ENCODE results near the gene DMC1. TPM values are rescaled to one million over a fixed set of nuclear protein-coding genes. Genes with fewer than 3 reads are reported as not detected.
"Not testable (repeated sequence)": the region's sequence is repeated elsewhere in the genome, so short reads cannot be mapped to it uniquely, and the experiment has no call there.

Gene DMC1
- total and polyA plus RNA-seq, 4 donors = 0.24 to 2.7 (median 1.8) TPM

GRCh38 chr22:38607680-38608079 lies 37.7 kb upstream of the DMC1 start:
- TF ChIP-seq, protein P1, sequence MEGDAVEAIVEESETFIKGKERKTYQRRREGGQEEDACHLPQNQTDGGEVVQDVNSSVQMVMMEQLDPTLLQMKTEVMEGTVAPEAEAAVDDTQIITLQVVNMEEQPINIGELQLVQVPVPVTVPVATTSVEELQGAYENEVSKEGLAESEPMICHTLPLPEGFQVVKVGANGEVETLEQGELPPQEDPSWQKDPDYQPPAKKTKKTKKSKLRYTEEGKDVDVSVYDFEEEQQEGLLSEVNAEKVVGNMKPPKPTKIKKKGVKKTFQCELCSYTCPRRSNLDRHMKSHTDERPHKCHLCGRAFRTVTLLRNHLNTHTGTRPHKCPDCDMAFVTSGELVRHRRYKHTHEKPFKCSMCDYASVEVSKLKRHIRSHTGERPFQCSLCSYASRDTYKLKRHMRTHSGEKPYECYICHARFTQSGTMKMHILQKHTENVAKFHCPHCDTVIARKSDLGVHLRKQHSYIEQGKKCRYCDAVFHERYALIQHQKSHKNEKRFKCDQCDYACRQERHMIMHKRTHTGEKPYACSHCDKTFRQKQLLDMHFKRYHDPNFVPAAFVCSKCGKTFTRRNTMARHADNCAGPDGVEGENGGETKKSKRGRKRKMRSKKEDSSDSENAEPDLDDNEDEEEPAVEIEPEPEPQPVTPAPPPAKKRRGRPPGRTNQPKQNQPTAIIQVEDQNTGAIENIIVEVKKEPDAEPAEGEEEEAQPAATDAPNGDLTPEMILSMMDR (IDR thresholded peaks at IDR 0.05; ENCODE audit: control extremely low read depth, extremely low read depth) = no peak
- H3K9ac ChIP-seq (ENCODE audit: insufficient read depth in 1 of 2, low read length in 2 of 2) = no peak overlapping the region
- 75 to 84% methylated on average over 3 of the region's 3 CpGs for WGBS, 2 donors
- H3K27me3 ChIP-seq (ENCODE audit: control insufficient read depth in 3 of 3, insufficient read depth in 3 of 3, low read length in 2 of 3) = no peaks in the 10 kb centered on the region
- no peak overlapping the region for H3K4me3 ChIP-seq
- DNase-seq (no peak), ATAC-seq (ENCODE audit: insufficient read depth, low FRiP score) (no peak)
- H3K27ac ChIP-seq (ENCODE audit: low read depth in 1 of 2, low read length in 1 of 2) = no peak overlapping the region
- H3K4me1 ChIP-seq (ENCODE audit: control insufficient read depth in 5 of 5, insufficient read depth in 5 of 5, low read length in 5 of 5) = peaks cover 0 to 2% (median 0%) of the 10 kb centered on the region in 5 donors
- H3K36me3 ChIP-seq (ENCODE audit: control insufficient read depth in 4 of 4, insufficient read depth in 4 of 4, low read length in 4 of 4) = peaks cover 0 to 2% (median 0%) of the 10 kb centered on the region in 4 donors
- H3K9me3 ChIP-seq (ENCODE audit: control insufficient read depth in 4 of 4, insufficient read depth in 3 of 4, low read length in 3 of 4) = peaks cover 0 to 2% (median 0%) of the 10 kb centered on the region in 4 donors

DNA sequence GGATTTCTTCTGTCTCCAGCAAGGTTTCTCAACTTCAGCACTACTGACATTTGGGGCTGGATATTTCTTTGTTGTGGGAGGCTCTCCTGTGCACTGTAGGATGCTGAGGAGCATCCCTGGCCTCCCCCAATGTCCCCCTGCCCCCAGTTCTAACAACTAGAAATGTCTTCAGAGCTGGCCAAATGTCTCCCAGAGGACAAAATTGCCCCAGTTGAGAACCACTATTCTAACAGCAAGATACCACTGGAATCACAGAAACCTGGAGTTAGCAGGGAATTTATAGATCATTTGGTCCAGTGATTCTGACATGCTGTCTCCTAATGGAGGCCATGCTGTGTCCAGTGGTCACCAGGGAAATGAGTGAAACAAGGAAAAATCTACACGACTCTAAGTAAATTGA lies 32.2 kb upstream of the DMC1 start:
- ATAC-seq (ENCODE audit: insufficient read depth, low FRiP score) (no peak), DNase-seq (no peak)
- Histone ChIP-seq H3K27me3 (ENCODE audit: control insufficient read depth in 3 of 3, insufficient read depth in 3 of 3, low read length in 2 of 3) (no peaks in the 10 kb centered on the region), H3K4me1 (ENCODE audit: control insufficient read depth in 5 of 5, insufficient read depth in 5 of 5, low read length in 5 of 5) (peaks cover 0 to 2% (median 0%) of the 10 kb centered on the region in 5 donors), H3K9me3 (ENCODE audit: control insufficient read depth in 4 of 4, insufficient read depth in 3 of 4, low read length in 3 of 4) (no peaks in the 10 kb centered on the region), H3K9ac (ENCODE audit: insufficient read depth in 1 of 2, low read length in 2 of 2) (no peak overlapping the region), H3K4me3 (no peak overlapping the region), H3K36me3 (ENCODE audit: control insufficient read depth in 4 of 4, insufficient read depth in 4 of 4, low read length in 4 of 4) (peaks cover 0 to 1% (median 0%) of the 10 kb centered on the region in 4 donors), H3K27ac (ENCODE audit: low read depth in 1 of 2, low read length in 1 of 2) (no peak overlapping the region)
- WGBS, 2 donors = 91% methylated on average over 1 of the region's 1 CpG
- TF ChIP-seq, protein P1 (IDR thresholded peaks at IDR 0.05; ENCODE audit: control extremely low read depth, extremely low read depth) = no peak

DNA sequence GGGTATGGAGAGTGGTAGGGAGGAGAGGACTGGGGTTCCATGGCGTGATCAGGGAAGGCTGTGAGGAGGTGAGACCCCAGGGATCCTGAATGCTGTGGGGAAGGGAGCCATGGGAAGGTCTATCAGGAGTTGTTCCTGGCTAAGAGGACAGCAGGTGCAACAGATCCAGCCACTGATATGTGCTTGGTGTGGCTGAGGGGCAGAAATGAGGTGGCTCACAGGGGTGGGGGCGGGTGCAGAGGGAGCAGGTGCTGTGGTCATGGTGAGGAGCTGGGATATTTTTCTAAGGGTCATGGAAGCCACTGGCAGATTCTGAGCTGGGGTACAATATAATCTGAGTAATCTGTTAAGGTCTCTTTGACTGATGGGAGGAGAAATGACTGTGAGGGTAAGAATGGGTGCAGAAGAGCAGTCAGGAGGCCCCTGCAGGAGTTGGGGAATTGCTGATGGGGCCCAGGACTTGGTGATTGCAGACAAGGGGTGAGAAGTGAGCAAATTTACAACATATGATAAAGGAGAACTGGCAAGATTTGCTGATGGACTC lies 31.3 kb upstream of the DMC1 start:
- no peak overlapping the region for H3K4me3 ChIP-seq
- H3K27me3 ChIP-seq (ENCODE audit: control insufficient read depth in 3 of 3, insufficient read depth in 3 of 3, low read length in 2 of 3) = no peaks in the 10 kb centered on the region
- no peaks in the 10 kb centered on the region for H3K9me3 ChIP-seq (ENCODE audit: control insufficient read depth in 4 of 4, insufficient read depth in 3 of 4, low read length in 3 of 4)
- peaks cover 0 to 1% (median 0%) of the 10 kb centered on the region in 5 donors for H3K4me1 ChIP-seq (ENCODE audit: control insufficient read depth in 5 of 5, insufficient read depth in 5 of 5, low read length in 5 of 5)
- TF ChIP-seq, protein P1 (IDR thresholded peaks at IDR 0.05; ENCODE audit: control extremely low read depth, extremely low read depth) = no peak
- H3K9ac ChIP-seq (ENCODE audit: insufficient read depth in 1 of 2, low read length in 2 of 2) = no peak overlapping the region
- no peak for DNase-seq
- peaks cover 0 to 2% (median 0%) of the 10 kb centered on the region in 4 donors for H3K36me3 ChIP-seq (ENCODE audit: control insufficient read depth in 4 of 4, insufficient read depth in 4 of 4, low read length in 4 of 4)
- ATAC-seq (ENCODE audit: insufficient read depth, low FRiP score) = no peak
- 44 to 93% methylated on average over 2 of the region's 2 CpGs for WGBS, 2 donors
- no peak overlapping the region for H3K27ac ChIP-seq (ENCODE audit: low read depth in 1 of 2, low read length in 1 of 2)

- Histone ChIP-seq H3K36me3 (ENCODE audit: control insufficient read depth in 4 of 4, insufficient read depth in 4 of 4, low read length in 4 of 4) (peaks cover 0 to 2% (median 0%) of the 10 kb centered on the region in 4 donors), H3K4me3 (no peak overlapping the region), H3K9ac (ENCODE audit: insufficient read depth in 1 of 2, low read length in 2 of 2) (no peak overlapping the region), H3K4me1 (ENCODE audit: control insufficient read depth in 5 of 5, insufficient read depth in 5 of 5, low read length in 5 of 5) (no peaks in the 10 kb centered on the region), H3K9me3 (ENCODE audit: control insufficient read depth in 4 of 4, insufficient read depth in 3 of 4, low read length in 3 of 4) (no peaks in the 10 kb centered on the region), H3K27me3 (ENCODE audit: control insufficient read depth in 3 of 3, insufficient read depth in 3 of 3, low read length in 2 of 3) (no peaks in the 10 kb centered on the region), H3K27ac (ENCODE audit: low read depth in 1 of 2, low read length in 1 of 2) (no peak overlapping the region)
- ATAC-seq (ENCODE audit: insufficient read depth, low FRiP score) = no peak
- no peak for DNase-seq
- WGBS, 2 donors = 90 to 93% methylated on average over 10 of the region's 10 CpGs
- TF ChIP-seq, protein P1 (IDR thresholded peaks at IDR 0.05; ENCODE audit: control extremely low read depth, extremely low read depth) = no peak
Observed at GRCh38 chr22:38599466-38599865, 29.5 kb upstream of the DMC1 start.

DNA sequence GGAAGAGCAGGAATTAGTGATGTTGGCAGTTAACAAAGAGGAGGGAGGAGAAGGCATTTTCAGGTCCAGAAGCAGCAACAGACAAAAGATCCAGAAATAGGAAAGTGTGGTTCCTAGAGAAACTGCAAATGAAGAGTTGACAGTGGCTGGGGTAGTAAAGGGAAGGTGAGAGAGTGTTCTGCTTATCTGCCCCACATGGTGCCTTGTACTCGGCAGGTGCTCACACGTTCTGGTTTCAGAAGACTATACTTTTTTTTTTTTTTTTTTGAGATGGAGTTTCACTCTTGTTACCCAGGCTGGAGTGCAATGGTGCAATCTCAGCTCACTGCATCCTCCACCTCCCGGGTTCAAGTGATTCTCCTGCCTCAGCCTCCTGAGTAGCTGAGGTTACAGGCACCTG lies 12.9 kb upstream of the DMC1 start:
- 78 to 82% methylated on average over 3 of the region's 3 CpGs for WGBS, 2 donors
- H3K4me3 ChIP-seq; ATAC-seq (ENCODE audit: insufficient read depth, low FRiP score); H3K9ac ChIP-seq (ENCODE audit: insufficient read depth in 1 of 2, low read length in 2 of 2); DNase-seq; H3K4me1 ChIP-seq (ENCODE audit: control insufficient read depth in 5 of 5, insufficient read depth in 5 of 5, low read length in 5 of 5); H3K36me3 ChIP-seq (ENCODE audit: control insufficient read depth in 4 of 4, insufficient read depth in 4 of 4, low read length in 4 of 4); H3K27ac ChIP-seq (ENCODE audit: low read depth in 1 of 2, low read length in 1 of 2); H3K27me3 ChIP-seq (ENCODE audit: control insufficient read depth in 3 of 3, insufficient read depth in 3 of 3, low read length in 2 of 3); H3K9me3 ChIP-seq (ENCODE audit: control insufficient read depth in 4 of 4, insufficient read depth in 3 of 4, low read length in 3 of 4): not testable (repeated sequence)

Data from lung (tissue), 12 donors.